ENCODE measurements around the gene TADA1.

Gene TADA1

DNA sequence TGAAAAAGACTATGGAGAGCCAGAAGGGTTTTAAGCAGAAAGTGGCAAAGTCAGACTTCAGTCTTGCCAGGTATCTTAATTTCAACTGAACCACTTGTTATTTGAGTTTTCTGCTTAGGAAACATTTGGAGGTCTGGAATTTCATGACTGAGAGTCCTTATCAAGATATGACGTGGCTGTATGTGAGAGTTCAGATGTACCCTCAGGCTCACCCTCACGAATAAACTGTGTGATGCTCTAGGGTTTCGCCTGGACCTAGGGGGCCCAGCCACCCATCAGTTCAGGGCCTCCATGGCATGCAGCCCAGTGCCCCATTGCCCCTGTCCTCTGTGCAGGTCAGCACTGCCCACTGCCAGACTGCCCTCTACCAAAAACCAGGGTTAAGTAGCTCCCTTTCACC lies 30.6 kb upstream of the TADA1 start:
- FAIRE-seq = no peak

GRCh38 chr1:166905900-166906299 lies 29.8 kb upstream of the TADA1 start:
- DNase-seq (ENCODE audit: insufficient read length, low spot score) (no peak), FAIRE-seq (no peak)
- TF ChIP-seq, protein P1, sequence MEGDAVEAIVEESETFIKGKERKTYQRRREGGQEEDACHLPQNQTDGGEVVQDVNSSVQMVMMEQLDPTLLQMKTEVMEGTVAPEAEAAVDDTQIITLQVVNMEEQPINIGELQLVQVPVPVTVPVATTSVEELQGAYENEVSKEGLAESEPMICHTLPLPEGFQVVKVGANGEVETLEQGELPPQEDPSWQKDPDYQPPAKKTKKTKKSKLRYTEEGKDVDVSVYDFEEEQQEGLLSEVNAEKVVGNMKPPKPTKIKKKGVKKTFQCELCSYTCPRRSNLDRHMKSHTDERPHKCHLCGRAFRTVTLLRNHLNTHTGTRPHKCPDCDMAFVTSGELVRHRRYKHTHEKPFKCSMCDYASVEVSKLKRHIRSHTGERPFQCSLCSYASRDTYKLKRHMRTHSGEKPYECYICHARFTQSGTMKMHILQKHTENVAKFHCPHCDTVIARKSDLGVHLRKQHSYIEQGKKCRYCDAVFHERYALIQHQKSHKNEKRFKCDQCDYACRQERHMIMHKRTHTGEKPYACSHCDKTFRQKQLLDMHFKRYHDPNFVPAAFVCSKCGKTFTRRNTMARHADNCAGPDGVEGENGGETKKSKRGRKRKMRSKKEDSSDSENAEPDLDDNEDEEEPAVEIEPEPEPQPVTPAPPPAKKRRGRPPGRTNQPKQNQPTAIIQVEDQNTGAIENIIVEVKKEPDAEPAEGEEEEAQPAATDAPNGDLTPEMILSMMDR (IDR thresholded peaks at IDR 0.05; ENCODE audit: insufficient read depth, missing control alignments) = no peak

More for the DNA sequence above, 30.6 kb upstream of the TADA1 start:
- TF ChIP-seq, protein P1 (IDR thresholded peaks at IDR 0.05; ENCODE audit: insufficient read depth, missing control alignments) = no peak
- no peak for DNase-seq (ENCODE audit: insufficient read length, low spot score)

DNA sequence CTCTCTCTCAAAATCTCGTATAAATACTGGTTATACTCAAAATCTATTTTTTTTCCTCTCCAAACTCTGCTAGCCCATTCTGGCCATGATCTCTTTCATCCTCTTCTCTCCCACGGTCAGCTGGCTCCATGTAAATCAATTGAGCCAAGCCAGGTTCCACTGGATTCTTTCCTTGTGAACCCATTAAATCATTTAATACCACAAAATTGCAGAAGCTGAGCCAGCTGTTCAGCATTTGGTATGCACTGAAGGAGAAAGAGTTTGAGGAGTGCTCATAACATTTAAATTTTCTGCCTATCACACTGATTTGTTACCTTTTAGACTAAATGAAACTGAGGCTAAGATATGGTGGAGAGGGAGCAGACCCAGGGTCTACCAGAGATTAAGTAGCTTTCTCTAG lies 29.1 kb upstream of the TADA1 start:
- FAIRE-seq = no peak
- TF ChIP-seq, protein P1 (IDR thresholded peaks at IDR 0.05; ENCODE audit: insufficient read depth, missing control alignments) = no peak

GRCh38 chr1:166903232-166903631 lies 27.2 kb upstream of the TADA1 start:
- no peak for DNase-seq (ENCODE audit: insufficient read length, low spot score)
- no peak for FAIRE-seq
- TF ChIP-seq, protein P1 (IDR thresholded peaks at IDR 0.05; ENCODE audit: insufficient read depth, missing control alignments) = no peak

More for the DNA sequence above, 29.1 kb upstream of the TADA1 start:
- DNase-seq (ENCODE audit: insufficient read length, low spot score) = no peak

DNA sequence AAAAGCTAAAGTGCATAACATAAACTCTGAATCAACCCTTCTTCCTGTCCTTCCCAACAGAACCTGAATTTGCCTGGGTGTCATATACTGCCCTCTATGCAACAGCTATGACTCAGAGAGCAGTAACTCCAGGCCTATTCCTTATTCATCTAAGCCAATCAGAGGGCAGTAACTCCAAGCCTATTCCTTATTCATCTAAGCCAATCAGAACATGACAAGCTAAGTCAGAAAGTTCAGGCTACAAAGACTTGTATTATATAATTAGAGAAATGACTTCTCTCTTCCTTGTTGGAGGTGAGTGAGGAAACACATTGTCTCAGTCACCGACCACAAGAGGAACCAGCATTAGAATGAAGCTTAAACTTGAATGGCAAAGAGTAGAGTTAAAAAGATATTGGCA lies 26.2 kb upstream of the TADA1 start:
- TF ChIP-seq, protein P1 (IDR thresholded peaks at IDR 0.05; ENCODE audit: insufficient read depth, missing control alignments) = no peak
- no peak for FAIRE-seq
- no peak for DNase-seq (ENCODE audit: insufficient read length, low spot score)

DNA sequence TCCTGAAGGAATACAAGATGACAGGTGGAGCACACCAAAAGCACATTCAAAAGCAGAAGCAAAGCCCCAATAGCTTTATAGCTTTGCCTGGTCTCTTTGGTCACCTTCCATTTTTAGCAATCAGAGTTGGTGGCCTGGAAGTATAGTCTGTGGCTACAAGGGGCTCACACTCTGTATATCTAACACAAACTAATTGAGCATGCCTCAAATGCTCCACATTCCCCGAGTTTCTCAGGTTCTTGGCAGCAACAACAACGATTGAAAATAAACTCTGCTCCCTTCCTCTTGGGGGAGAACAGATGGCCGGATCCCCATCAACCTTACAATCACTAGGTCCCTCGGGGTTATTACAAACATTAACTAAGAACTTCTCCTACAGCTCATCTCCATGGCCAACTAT lies 24.9 kb upstream of the TADA1 start:
- FAIRE-seq = no peak
- TF ChIP-seq, protein P1 (IDR thresholded peaks at IDR 0.05; ENCODE audit: insufficient read depth, missing control alignments) = no peak
- no peak for DNase-seq (ENCODE audit: insufficient read length, low spot score)

DNA sequence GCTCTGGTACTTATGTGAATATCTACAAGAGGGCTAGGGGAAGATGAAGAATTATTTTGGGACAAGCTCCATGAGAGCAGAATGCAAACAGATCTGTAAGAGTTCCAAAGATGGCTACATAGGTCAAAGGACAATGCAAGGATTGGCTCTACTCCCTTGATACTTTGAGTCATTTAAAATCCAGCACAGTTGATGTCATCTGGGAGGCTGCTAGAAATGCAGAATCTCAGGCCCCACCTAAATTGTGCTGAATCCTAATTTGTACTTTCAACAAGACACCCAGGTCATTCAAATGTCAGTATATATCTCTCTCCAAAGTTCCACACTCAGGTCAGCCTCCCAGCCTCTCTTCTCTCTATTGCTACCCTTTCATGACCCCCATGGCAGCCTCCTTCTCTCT lies 23.7 kb upstream of the TADA1 start:
- TF ChIP-seq, protein P1 (IDR thresholded peaks at IDR 0.05; ENCODE audit: insufficient read depth, missing control alignments) = no peak
- DNase-seq (ENCODE audit: insufficient read length, low spot score) (no peak), FAIRE-seq (no peak)
